KBM-7 (cell line): ENCODE measurements around the gene ACVRL1.
A peak's percentile ranks its signal among the peaks of the same experiment; 100 is the strongest.

Source experiments
- DNase-seq: peaks from one replicate; pipeline ENCODE4 v3.0.0-alpha.2; 2015
- in situ Hi-C: fragments of 300-500 bp; cut with MboI; formaldehyde crosslinking; loops from 2 replicates; pipeline ENCODE4 v1.14.3; 2020; ENCODE audit warnings: low sequenced_read_pairs, low pct_unique_long_range_greater_than_20kb, mixed read lengths

Gene ACVRL1

DNA sequence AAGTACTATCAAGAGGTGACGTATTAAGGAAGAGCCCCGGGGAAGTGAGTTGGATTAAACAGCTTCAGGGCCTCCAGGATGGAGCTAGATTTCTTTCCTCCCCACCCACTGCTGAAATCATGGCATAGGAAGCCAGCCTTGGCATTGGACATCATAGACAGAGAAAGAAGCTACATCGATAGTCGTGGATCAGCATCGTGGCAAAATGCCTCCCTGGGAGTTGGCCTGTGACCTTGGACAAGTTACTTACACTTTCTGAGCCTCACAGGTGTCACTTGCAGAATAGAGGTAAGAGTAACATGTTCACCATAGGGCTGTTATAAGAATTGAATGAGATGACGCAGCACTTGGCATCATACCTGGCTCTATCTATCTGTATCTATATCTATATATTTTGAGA, 13.5 kb upstream of the ACVRL1 start:
- DNase-seq: no peak
- in situ Hi-C loops: no loop called here

- in situ Hi-C loops: no loop called here
- DNase-seq: no peak
Observed at GRCh38 chr12:51895378-51896135, 11.7 kb upstream of the ACVRL1 start.

- in situ Hi-C loops: no loop called here
- DNase-seq: no peak
Observed at GRCh38 chr12:51896236-51896635, 11.1 kb upstream of the ACVRL1 start.

DNA sequence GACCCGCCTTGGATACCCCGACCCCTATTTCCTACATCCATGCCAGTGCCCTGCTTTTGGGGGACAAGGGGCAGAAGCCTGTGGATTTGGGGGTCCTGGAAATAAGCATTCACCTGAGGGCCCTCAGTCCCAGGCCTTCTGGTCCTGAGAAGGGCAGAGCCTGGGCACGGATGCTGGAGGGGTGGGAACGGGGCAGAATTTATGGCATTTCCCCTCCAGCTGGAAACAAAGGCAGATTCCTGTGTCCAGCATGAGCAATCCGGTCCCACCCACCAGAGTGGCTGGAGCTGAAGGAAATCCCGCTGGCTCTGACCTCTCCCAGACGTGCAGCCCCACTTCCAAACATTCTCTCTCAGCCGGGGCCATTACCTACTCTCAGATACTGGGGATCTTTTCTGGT, 10.1 kb upstream of the ACVRL1 start:
- no peak for DNase-seq
- in situ Hi-C loops: no loop called here

- no peak for DNase-seq
- in situ Hi-C loops: no loop called here
Observed at GRCh38 chr12:51898506-51898905, 8.8 kb upstream of the ACVRL1 start.

DNA sequence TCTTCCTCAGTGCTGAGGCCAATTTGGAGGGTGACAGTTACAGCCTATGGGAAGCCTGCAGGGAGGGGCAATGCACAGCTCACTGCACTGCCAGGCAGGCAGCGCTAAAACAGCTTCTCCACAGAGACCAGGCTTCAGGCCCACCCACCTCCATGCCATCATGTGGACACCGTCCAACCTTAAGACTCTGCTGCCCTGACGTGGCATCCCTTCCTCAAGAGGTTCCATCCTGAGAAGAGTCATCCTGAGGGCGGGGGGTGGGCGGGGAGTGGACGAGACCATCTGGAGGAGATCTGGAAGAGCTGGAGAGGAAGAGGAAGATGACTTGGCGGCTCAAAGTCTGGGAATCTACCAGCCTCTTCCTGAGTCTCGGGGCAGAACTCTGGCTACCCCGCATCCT, 8.4 kb upstream of the ACVRL1 start:
- no peak for DNase-seq
- in situ Hi-C loops: no loop called here

GRCh38 chr12:51900323-51900889, 6.9 kb upstream of the ACVRL1 start:
- in situ Hi-C loops: no loop called here
- DNase-seq: no peak

GRCh38 chr12:51901121-51901817, 6.0 kb upstream of the ACVRL1 start:
- DNase-seq: peak; percentile 66
- in situ Hi-C loops: no loop called here

- in situ Hi-C loops: no loop called here
- no peak for DNase-seq
Observed at GRCh38 chr12:51901881-51902280, 5.4 kb upstream of the ACVRL1 start.

- no peak for DNase-seq
- in situ Hi-C loops: no loop called here
Observed at GRCh38 chr12:51904951-51905470, 2.3 kb upstream of the ACVRL1 start.

DNA sequence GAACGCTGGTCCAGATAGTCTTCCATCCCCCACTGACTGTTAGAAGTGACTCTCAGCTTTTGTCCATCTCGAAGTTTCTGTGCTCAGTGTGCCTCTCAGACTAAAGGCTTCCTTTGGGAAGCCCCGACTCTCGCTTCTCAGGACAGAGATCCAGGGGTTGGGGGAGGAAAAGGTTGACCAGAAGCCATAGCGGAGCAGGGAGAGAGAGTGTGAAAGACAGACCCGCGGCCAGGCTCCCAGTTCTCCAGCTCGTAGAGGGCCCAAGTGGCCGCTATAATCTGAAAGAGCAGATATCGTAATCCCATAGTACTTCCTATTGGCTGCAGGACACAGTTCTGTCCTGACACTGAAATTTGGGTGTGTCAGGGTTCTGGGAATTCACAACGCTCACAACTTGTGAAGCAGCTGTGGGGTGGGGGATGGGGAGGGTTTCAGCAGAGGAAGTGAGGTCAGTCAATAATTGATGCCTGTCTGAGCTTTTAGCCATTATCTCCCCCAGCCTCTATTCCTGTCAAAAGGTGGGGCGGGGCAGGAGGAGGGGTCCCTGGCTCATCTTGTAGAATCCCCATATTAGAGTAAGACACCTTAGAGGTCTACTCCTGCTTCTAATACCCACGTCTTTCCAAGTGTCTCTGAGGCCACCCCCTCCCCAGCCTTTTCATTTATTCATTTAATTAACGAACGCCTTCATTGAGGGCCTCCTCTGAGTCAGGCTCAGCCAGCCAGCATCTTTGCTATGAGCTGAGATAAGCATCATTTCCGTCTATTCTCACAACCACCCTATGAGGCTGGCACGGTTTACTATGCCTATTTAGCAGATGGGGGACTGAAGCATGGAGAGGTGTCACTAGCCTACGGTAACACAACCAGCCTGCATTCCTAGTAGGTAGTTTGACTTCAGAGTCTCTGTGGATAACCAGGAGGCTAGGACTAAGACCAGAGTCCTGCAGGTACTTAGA, 1.6 kb upstream of the ACVRL1 start:
- in situ Hi-C loops: no loop called here
- DNase-seq: no peak

DNA sequence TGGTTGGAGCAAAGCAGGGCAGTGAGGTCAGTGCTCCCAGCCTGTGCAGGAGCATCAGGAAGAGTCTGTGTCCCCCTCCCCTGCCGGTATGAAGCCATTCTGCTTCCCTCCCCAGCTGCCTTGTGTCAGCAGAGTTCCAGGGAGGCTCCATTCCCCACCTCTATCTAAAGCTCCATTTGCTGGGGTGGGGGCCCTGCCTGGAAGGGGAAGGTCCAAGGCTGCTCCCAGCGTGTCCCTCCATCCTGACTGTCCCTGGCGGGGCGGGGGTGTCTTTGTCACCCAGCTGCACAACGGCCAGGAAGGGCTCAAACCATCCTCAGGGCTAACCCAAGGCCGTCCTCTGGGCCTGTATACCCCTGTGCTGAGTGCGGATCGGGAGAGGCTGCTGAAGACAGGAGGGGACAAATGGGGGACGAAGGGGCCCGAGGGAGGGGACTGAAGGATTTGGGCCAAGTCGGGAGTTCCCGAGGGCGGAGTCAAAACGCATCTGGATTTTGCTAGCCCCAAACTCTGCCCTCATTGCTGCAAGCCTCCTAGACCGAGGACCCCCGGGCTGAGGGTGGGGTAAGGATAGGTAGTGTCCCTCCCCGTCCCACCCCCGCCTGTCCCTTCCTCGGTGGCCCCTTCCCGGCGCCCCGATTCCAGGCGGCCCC, 748 bp upstream of the ACVRL1 start:
- in situ Hi-C loops: no loop called here
- DNase-seq: no peak

DNA sequence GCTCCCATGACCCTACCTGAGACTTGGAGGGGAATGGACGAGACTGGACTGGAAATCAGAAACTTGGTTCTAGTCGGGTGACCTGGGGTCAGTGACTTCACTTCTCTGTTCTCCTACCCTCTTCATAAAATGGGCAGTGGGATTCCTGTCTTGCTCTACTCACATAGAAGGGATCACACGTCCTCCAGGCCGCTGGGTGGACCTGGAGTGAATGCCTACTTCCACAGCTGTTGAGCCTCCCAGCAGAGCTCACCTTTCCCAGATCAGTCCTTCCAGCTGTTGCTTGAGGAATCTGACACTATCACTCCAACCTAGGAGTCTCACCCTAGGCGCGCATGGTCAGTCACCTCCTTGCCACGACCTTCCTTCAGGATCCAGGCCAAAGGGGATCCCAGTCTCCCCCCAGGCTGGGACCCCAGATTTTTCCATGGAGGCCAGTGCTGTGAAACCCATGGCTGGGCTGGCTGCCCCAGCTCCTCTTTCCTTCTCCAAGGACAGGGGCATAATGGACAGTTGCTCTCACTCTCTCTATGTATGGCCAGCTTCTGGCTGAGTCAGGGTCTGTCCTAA, 637 bp downstream of the ACVRL1 start:
- no peak for DNase-seq

GRCh38 chr12:51908876-51909592, 1.7 kb downstream of the ACVRL1 start:
- in situ Hi-C loops: no loop called here
- DNase-seq: no peak

More for the DNA sequence above, 637 bp downstream of the ACVRL1 start:
- in situ Hi-C loops: no loop called here

GRCh38 chr12:51910168-51910567, 2.9 kb downstream of the ACVRL1 start:
- in situ Hi-C loops: no loop called here
- no peak for DNase-seq

- DNase-seq: no peak
- in situ Hi-C loops: no loop called here
Observed at GRCh38 chr12:51910691-51911090, 3.4 kb downstream of the ACVRL1 start.

- DNase-seq: no peak
- in situ Hi-C loops: no loop called here
Observed at GRCh38 chr12:51911307-51911706, 4.0 kb downstream of the ACVRL1 start.
